Activated naive CD4-positive, alpha-beta T cell treated with anti-CD3 and anti-CD28 coated beads, Interleukin-2, amount 50 U/mL, for 16 hours (primary cell): ENCODE results near the gene FEZ2.
A peak's percentile ranks its signal among the peaks of the same experiment; 100 is the strongest.

Source experiments
- DNase-seq: peaks from one replicate; pipeline ENCODE4 v3.0.0-alpha.2; 2020

FEZ2 gene

DNA sequence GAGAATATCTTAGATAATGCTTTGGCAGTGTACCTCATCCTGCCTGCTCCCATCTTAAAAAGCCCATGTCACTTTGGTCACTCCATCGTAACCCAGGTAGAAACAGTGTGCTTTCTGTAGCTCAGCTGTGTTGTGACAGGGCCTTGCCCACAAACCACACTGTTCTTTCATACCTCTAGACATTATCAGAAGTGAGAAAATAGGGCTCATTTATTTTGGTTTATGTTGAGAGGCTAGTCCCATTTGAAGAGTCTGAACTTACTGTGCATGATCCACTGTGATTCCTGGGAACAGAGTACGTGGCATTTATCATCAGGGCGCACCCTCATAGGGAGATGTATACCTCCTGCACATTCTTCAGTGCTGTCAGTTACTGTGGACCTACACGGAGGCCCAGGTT lies 69.7 kb downstream of the FEZ2 start:
- no peak for DNase-seq

DNA sequence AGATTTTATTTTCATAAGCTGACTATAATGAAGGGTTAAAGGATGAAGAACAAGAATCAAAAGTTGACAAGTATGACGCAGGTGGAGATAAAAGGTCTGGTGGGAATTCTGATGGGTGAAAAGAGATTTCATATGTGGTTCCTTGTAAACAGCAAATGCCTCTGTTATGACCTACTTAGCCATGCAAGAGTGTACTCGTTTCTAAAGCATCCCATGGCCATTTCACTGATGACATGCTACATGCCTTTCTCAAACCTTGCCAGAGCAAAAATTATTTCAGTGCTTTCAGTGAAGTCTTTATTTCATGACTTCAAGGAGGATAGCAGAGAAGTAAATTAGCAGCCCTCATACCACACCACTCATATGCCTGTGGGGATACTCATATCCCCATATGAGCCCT lies 71.7 kb downstream of the FEZ2 start:
- DNase-seq = no peak

- no peak for DNase-seq
Measured at GRCh38 chr2:36525245-36525644, 72.7 kb downstream of the FEZ2 start.

- DNase-seq = no peak
Measured at GRCh38 chr2:36523153-36523552, 74.8 kb downstream of the FEZ2 start.

- DNase-seq = no peak
Measured at GRCh38 chr2:36520431-36520830, 77.5 kb downstream of the FEZ2 start.

- DNase-seq = no peak
Measured at GRCh38 chr2:36516136-36516870, 81.7 kb downstream of the FEZ2 start.

DNA sequence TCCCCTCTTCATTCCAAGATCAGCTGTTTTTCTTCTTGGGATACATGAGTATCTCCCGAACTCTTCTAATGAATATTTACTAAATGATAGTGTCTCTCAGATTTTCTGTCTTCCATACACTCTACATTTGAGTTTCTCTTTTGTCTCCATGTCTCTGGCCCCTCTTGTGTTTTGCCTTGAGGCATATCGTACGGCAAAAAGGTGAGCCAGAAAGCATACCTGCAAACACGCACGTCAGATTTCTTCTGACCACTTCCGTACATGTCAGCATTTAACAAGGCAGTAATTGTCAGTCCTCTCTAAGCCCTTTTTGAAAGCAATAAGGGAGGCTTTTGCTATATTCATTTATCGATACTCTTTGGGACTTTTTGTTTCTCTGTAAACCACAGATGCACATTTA lies 82.4 kb downstream of the FEZ2 start:
- no peak for DNase-seq

- no peak for DNase-seq
Measured at GRCh38 chr2:36513661-36514060, 84.3 kb downstream of the FEZ2 start.

DNA sequence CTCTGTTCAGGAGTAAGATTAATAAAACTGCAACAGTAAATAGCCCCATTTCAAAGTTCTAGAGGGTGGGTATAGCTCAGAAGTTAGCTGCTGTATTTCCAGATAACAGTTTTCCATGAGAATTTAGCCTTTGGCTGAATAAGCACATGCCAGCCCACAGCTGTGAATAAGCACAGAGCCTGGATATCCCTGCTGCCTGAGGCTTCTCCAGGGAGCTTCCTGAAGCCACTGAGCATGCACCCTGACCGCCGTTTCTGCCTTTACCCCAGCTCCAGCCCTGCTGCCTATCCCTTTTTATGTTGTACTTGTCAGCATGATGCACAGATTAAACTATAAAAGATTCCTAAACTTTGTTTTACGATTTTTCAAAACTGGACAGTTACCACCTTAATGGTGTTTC lies 85.3 kb downstream of the FEZ2 start:
- DNase-seq = no peak

GRCh38 chr2:36511858-36512603 lies 85.9 kb downstream of the FEZ2 start:
- DNase-seq = no peak

DNA sequence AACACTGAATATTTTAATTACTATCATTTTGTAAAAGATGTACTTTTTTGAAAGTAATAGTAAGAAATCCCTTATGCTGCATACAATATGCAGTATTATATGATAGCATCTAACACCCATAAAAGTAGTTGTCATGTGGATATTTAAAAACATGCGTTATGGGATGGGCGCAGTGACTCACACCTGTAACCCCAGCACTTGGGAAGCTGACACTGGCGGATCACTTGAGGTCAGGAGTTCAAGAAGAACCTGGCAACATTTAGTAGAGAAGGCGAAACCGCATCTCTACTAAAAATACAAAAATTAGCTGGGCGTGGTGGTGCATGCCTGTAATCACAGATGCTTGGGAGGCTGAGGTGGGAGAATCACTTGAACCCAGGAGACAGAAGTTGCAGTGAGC lies 88.9 kb downstream of the FEZ2 start:
- no peak for DNase-seq

DNA sequence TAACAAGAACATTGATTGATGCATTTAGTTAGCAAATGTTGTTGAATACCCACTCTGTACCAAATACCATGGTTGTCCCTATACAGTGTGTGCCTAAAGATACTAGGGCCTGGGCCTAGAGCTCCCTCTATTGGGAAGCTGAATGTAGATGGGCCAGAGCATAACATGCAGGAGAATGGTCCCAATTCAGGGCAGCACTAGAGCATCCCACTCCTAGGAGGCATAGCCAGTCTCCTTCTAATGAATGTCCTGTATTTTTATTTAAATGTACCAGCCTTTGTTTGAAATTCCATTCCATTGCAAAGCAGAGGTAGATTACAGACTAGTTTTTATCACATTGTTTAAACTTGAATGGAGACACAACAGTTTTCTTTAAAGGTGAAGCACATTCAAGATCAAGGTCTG lies 90.6 kb downstream of the FEZ2 start:
- DNase-seq = peak; percentile 22
